KMS-11 (cell line): Measurements from ENCODE around the gene ABCC10.
"Not testable (repeated sequence)": the region's sequence is repeated elsewhere in the genome, so short reads cannot be mapped to it uniquely, and the experiment has no call there.

Experiments
- H2AFZ ChIP-seq: fragments of 200-600 bp; sonication (generic); 2 replicates; pipeline ENCODE4 v1.6.1; 2016; ENCODE audit warnings: antibody characterized with exemption, mixed run types, low read depth
- H3K27ac ChIP-seq: fragments of 200-600 bp; sonication (generic); 2 replicates; pipeline ENCODE4 v1.6.1; 2016; ENCODE audit warnings: mild to moderate bottlenecking, mixed run types
- H3K27me3 ChIP-seq: fragments of 200-600 bp; sonication (generic); 2 replicates; pipeline ENCODE4 v1.6.1; 2017; ENCODE audit warnings: mild to moderate bottlenecking, low read depth, mixed run types, moderate library complexity; ENCODE audit not compliant: insufficient read depth
- H3K36me3 ChIP-seq: fragments of 200-600 bp; sonication (generic); 2 replicates; pipeline ENCODE4 v1.6.1; 2017; ENCODE audit warnings: mild to moderate bottlenecking, mixed run types; ENCODE audit not compliant: insufficient read depth
- H3K4me1 ChIP-seq: fragments of 200-600 bp; sonication (generic); 2 replicates; pipeline ENCODE4 v1.6.1; 2016; ENCODE audit warnings: mild to moderate bottlenecking, low read depth, mixed run types; ENCODE audit not compliant: poor library complexity, severe bottlenecking
- H3K4me2 ChIP-seq: fragments of 200-600 bp; sonication (generic); 2 replicates; pipeline ENCODE4 v1.7.0; 2016; ENCODE audit warnings: mild to moderate bottlenecking, mixed run types
- H3K4me3 ChIP-seq: fragments of 200-600 bp; sonication (generic); IDR thresholded peaks from 2 replicates; pipeline ENCODE4 v1.6.1; 2017; ENCODE audit warnings: low read depth, low read length, mixed read lengths; ENCODE audit not compliant: insufficient read depth
- H3K79me2 ChIP-seq: fragments of 200-600 bp; sonication (generic); 2 replicates; pipeline ENCODE4 v1.6.1; 2016; ENCODE audit warnings: low read depth, mixed run types; ENCODE audit not compliant: insufficient read depth
- H3K9ac ChIP-seq: fragments of 200-600 bp; sonication (generic); 2 replicates; pipeline ENCODE4 v1.6.1; 2016; ENCODE audit warnings: mild to moderate bottlenecking, mixed run types
- H4K20me1 ChIP-seq: fragments of 200-600 bp; sonication (generic); 2 replicates; pipeline ENCODE4 v1.6.1; 2016; ENCODE audit warnings: mild to moderate bottlenecking, mixed run types; ENCODE audit not compliant: insufficient read depth
- CTCF ChIP-seq: fragments of 200-600 bp; sonication (generic); conservative IDR thresholded peaks from 2 replicates; pipeline ENCODE4 v1.6.1; 2017; ENCODE audit warnings: low read depth, mild to moderate bottlenecking, antibody characterized with exemption, low read length, moderate library complexity, mixed read lengths

The ABCC10 gene

GRCh38 chr6:43495409-43495941 is 68.1 kb downstream of the ABCC10 start:
- Histone ChIP-seq H3K4me3 (no peak overlapping the region), H3K27ac (no peak overlapping the region), H3K9ac (no peak overlapping the region), H3K79me2 (no peaks in the 10 kb centered on the region; the same call in 1 of the 2 replicates), H3K4me1 (peaks cover 8% of the 10 kb centered on the region), H3K27me3 (no peaks in the 10 kb centered on the region), H3K36me3 (no peaks in the 10 kb centered on the region), H2AFZ (no peak overlapping the region), H4K20me1 (no peaks in the 10 kb centered on the region), H3K4me2 (no peak overlapping the region)
- TF ChIP-seq CTCF = no peak

GRCh38 chr6:43496370-43497128 is 69.2 kb downstream of the ABCC10 start:
- Histone ChIP-seq H3K4me2 (no peak overlapping the region), H3K27ac (no peak overlapping the region), H3K9ac (no peak overlapping the region)

GRCh38 chr6:43497129-43497396 is 69.7 kb downstream of the ABCC10 start:
- Histone ChIP-seq H2AFZ (no peak overlapping the region), H3K27me3 (no peaks in the 10 kb centered on the region), H3K36me3 (no peaks in the 10 kb centered on the region), H4K20me1 (no peaks in the 10 kb centered on the region), H3K27ac (no peak overlapping the region), H3K9ac (no peak overlapping the region), H3K4me2 (no peak overlapping the region), H3K79me2 (no peaks in the 10 kb centered on the region; the same call in 1 of the 2 replicates), H3K4me1 (peaks cover 8% of the 10 kb centered on the region), H3K4me3 (no peak overlapping the region)
- no peak for TF ChIP-seq CTCF

More at GRCh38 chr6:43496370-43497128, 69.2 kb downstream of the ABCC10 start:
- peak; percentile 48 for TF ChIP-seq CTCF
- no peaks in the 10 kb centered on the region for H3K36me3 ChIP-seq
- peaks cover 8% of the 10 kb centered on the region for H3K4me1 ChIP-seq
- no peak overlapping the region for H2AFZ ChIP-seq
- no peaks in the 10 kb centered on the region for H4K20me1 ChIP-seq
- no peaks in the 10 kb centered on the region; the same call in 1 of the 2 replicates for H3K79me2 ChIP-seq
- no peaks in the 10 kb centered on the region for H3K27me3 ChIP-seq
- no peak overlapping the region for H3K4me3 ChIP-seq

GRCh38 chr6:43497689-43498088 is 70.3 kb downstream of the ABCC10 start:
- Histone ChIP-seq H3K4me1 (peaks cover 8% of the 10 kb centered on the region), H4K20me1 (no peaks in the 10 kb centered on the region), H3K79me2 (no peaks in the 10 kb centered on the region; the same call in 1 of the 2 replicates), H3K9ac (no peak overlapping the region), H2AFZ (no peak overlapping the region), H3K4me2 (no peak overlapping the region), H3K4me3 (no peak overlapping the region), H3K27ac (no peak overlapping the region), H3K36me3 (no peaks in the 10 kb centered on the region), H3K27me3 (no peaks in the 10 kb centered on the region)
- TF ChIP-seq CTCF = no peak

GRCh38 chr6:43498291-43498690 is 71.0 kb downstream of the ABCC10 start:
- not testable (repeated sequence) for H3K36me3 ChIP-seq, H3K27ac ChIP-seq, H3K79me2 ChIP-seq, H3K4me3 ChIP-seq, H3K4me1 ChIP-seq, H4K20me1 ChIP-seq, H2AFZ ChIP-seq, H3K27me3 ChIP-seq, H3K9ac ChIP-seq, H3K4me2 ChIP-seq
